ENCODE results near the gene MPND.

MPND gene

GRCh38 chr19:4374498-4375163 lies 31.3 kb downstream of the MPND start:
- H3K27ac ChIP-seq: no peak overlapping the region
- no peak for TF ChIP-seq ZFX (IDR thresholded peaks at IDR 0.05; ENCODE audit: borderline replicate concordance)
- TF ChIP-seq CTCF (IDR thresholded peaks at IDR 0.05): no peak

GRCh38 chr19:4375164-4376027 lies 32.0 kb downstream of the MPND start:
- TF ChIP-seq ZFX (IDR thresholded peaks at IDR 0.05; ENCODE audit: borderline replicate concordance) (no peak), CTCF (IDR thresholded peaks at IDR 0.05) (no peak)
- no peak overlapping the region for H3K27ac ChIP-seq

- H3K27ac ChIP-seq: no peak overlapping the region
- TF ChIP-seq ZFX (IDR thresholded peaks at IDR 0.05; ENCODE audit: borderline replicate concordance): no peak
- no peak for TF ChIP-seq CTCF (IDR thresholded peaks at IDR 0.05)
Measured at GRCh38 chr19:4376028-4376670, 32.8 kb downstream of the MPND start.

GRCh38 chr19:4376671-4376990 lies 33.3 kb downstream of the MPND start:
- H3K27ac ChIP-seq: no peak overlapping the region
- no peak for TF ChIP-seq CTCF (IDR thresholded peaks at IDR 0.05)
- no peak for TF ChIP-seq ZFX (IDR thresholded peaks at IDR 0.05; ENCODE audit: borderline replicate concordance)

- H3K27ac ChIP-seq: no peak overlapping the region
- no peak for TF ChIP-seq ZFX (IDR thresholded peaks at IDR 0.05; ENCODE audit: borderline replicate concordance)
- no peak for TF ChIP-seq CTCF (IDR thresholded peaks at IDR 0.05)
Measured at GRCh38 chr19:4376991-4377781, 33.8 kb downstream of the MPND start.

- TF ChIP-seq ZFX (IDR thresholded peaks at IDR 0.05; ENCODE audit: borderline replicate concordance): no peak
- no peak for TF ChIP-seq CTCF (IDR thresholded peaks at IDR 0.05)
- no peak overlapping the region for H3K27ac ChIP-seq
Measured at GRCh38 chr19:4378886-4379285, 35.5 kb downstream of the MPND start.

Data from 22Rv1 (cell line).